Activated CD4-positive, alpha-beta T cell treated with anti-CD3 and anti-CD28 coated beads, Interleukin-2, amount 50 U/mL, for 24 hours (primary cell): ENCODE measurements around the gene EFCAB13.

Experiments used
- DNase-seq, 2 donors: peaks; one replicate each; pipeline ENCODE4 v3.0.0-alpha.2; 2020; ENCODE audit warnings: low read depth in 1 of 2, low spot score in 1 of 2

The EFCAB13 gene

DNA sequence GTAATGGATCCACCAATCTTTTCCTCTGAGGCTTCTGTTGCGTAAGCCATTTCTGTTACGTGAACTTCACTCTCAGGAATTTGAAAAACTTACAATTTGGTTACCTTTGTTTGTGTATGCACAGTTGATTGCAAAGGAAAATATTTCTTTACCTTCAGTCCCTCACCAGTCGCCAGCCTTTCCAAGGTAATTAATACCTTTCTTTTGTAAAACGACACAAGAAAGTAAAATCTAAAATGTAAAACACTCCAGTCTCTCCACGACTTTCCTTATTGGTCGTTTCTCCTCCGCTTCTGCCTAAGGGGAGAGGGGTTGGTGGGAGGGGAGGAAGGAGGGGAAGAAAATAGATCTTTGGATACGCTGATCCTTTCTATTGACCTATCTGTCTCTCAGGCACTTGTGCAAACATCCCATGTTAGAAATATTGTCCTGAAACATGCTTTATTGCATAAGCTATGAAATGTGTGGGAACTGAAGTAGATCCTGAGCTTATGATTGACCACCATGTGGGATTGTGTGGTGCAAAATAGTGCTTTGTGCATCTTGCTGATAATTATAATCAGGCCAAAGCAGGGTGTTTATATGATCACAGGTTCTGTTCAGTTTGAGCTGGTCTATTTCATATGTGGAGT is 32.4 kb upstream of the EFCAB13 start:
- DNase-seq = no peak

DNA sequence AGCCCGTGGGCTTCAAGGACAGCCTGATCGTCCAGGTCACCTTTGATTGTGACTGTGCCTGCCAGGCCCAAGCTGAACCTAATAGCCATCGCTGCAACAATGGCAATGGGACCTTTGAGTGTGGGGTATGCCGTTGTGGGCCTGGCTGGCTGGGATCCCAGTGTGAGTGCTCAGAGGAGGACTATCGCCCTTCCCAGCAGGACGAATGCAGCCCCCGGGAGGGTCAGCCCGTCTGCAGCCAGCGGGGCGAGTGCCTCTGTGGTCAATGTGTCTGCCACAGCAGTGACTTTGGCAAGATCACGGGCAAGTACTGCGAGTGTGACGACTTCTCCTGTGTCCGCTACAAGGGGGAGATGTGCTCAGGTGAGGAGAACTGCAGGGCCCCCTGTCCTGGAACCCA is 31.5 kb upstream of the EFCAB13 start:
- no peak for DNase-seq

DNA sequence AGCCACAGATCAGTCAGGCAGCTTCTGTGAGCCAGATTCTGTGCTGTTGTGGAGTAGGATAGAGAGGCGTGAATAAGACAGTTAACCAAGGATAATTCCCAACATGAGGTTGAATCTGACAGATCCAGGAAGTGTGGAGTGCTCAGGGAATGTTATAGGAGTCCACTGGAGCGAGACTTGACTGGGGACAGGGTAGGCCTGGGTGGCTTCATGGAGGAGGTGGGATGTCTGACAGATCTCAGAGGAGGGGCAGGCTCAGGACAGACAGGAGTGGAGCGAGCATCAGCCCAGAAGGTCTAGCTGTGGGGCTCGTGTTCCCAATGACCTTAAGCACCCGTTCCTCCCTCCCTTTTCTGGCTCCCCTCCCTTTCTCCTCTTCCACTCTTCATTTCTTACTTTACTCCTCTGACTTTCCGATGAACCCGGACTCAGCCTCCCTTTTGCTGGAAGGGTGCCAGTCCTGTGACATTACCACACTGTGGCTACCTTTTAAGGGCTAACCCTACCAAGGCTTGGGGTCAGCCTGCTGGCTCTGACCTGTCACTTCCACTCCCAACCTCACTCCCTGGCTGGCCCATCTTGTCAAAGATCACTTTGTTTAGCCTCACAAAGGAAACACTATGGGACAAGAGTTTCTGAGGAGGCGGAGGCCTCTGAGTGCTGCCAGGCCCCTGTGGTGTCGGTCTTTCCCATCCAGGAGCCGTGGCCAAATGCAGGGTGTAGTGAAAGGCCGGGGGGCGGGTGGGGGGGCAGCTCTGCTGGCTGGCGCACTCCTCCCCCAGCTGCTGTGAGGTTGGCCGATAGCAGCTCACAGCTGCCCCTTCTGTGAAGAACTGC is 28.5 kb upstream of the EFCAB13 start:
- DNase-seq = no peak

DNA sequence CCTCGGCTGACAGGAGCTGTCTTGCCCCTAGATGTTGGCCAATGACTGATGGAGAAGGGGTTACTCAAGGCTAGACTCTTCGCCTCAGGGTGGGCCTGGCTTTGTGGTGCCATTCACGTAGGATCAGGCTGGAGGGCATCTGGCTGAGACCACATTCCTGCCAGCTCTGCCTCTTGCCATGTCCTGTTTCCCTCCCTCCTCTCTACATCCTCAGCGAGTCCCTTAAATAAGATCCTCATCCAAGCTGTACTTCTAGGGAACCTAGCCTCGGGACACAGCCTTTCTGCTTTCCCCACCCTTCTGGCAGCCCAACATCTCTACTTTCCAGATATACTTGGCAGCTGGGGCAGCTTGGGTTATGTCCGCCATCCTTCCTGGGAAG is 27.9 kb upstream of the EFCAB13 start:
- DNase-seq = no peak

DNA sequence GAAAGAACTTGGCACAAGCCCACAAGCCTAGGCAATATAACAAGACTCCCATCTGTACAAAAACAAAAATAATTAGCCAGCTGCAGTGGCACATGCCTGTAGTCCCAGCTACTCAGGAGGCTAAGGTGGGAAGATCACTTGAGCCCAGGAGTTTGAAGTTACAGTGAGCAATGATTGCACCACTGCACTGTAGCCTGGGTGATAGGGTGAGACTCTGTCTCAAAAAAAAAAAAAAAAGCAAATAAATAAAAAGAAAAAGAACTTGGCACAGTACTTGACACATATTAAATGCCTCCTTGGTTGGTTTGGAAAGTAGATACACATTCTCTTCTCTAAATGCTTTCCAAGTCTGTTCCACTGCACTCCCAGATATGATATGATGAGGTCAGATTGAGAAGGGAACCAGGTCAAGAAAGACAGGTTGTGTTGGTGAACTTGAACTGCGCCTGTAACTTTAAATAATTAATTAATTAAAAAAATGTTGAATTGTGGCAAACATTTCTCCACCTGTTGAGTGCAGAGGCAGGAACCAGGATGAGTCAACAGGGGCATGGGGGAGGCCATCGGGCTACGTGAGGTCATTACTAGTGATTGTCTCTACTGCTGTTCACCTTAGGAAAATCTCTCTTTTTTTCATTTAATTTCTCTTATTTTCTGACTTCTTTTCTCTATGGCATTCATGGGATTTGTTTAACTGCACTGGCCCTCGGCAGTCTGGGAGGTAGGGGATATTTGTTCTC is 25.9 kb upstream of the EFCAB13 start:
- DNase-seq = no peak

DNA sequence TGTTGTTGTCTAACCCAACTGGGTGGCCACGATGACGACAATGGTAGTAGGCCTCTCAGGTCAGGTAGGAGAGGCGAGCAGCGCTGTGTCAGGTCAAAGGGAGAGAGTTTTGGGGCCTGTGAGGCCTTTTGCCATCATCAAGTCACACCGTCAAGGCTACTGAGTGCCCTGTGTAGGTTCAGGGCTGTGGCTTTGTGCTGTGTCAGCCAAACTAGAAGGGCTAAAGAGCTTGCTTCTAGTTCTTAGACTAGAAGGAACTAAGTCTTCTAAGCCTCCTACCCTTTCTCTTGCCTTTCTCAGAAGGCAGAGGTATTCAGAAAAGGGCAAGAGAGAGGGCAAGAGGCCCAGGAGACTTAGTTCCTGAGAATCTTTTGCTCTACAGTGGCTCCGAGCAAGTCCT is 25.0 kb upstream of the EFCAB13 start:
- no peak for DNase-seq

DNA sequence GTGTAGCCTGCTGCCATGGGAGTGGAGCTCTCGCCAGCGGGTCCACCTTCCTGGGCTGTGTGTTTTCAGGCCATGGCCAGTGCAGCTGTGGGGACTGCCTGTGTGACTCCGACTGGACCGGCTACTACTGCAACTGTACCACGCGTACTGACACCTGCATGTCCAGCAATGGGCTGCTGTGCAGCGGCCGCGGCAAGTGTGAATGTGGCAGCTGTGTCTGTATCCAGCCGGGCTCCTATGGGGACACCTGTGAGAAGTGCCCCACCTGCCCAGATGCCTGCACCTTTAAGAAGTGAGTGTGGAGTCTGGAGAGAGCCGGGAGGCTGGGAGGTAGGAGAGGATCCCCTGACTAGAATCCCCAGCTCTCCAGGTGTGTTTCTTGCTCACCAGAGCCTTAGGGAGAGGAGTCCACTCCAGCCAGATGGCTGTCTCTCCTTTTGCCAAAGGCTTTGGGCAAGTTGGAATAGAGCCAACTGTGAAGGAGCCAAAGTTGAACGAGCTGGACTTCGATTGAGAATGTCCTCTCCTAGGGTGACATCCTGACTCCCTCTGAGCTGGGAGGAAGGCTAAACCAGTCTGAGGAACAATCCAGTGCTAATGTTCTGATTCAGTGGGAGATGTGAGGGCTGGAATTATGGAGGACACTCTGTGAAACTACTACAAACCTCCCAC is 24.4 kb upstream of the EFCAB13 start:
- DNase-seq = no peak

DNA sequence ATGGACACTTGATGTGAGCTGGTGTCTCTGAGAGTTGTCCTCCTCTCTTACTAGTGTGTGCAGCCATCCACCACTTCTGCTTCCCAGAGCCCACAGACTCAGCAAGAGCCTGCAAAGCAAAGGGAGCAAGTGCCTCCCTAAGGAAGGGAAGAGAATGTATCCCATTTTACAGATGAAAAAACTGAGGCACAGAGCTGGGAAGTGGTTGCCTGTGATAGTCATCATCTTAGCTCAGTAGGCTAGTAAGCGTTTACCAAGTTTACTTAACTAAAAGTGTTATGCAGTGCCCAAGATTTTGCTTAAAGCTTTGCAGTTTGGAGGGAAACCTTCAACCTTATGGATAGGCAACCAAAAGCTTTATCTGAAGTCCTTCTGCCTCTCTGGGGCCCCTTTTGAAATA is 23.0 kb upstream of the EFCAB13 start:
- DNase-seq = no peak

DNA sequence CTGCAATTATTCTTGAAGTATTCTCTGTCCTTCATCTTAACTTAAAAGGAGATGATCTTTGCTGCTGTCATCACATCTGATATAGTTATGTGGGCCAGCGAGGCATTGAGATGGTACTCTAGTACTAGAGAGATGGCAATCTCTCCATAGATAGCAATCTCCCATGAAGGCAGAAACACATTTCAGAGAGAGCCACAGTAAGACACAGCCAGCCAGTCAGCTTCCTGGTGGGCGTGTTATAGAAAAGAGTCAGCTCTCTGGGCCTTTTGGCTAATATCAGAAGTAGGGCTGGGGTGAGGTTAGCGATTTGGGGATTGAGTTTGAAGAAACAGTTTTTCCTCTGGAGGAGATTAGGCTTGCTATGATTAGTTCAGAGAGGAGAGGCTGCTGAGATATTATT is 22.6 kb upstream of the EFCAB13 start:
- no peak for DNase-seq

DNA sequence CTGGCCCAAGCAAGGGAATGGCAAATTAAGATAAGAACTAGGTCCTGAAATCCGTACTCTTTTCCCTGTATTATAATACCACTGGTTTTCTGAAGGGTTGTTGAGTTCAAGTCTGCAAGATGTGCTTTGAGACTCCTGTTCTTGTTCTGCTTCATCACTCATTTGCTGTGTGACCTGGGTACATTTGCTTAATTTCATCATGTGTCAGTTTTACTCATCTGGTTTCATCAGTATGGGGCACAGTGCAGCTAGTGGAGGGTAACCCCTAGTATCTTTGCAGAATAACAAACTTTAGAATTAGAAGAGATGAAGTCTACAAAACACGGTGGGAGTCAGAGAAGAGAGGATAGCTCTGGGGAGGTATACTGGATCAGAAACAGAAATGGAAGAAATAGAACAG is 21.9 kb upstream of the EFCAB13 start:
- DNase-seq = no peak

DNA sequence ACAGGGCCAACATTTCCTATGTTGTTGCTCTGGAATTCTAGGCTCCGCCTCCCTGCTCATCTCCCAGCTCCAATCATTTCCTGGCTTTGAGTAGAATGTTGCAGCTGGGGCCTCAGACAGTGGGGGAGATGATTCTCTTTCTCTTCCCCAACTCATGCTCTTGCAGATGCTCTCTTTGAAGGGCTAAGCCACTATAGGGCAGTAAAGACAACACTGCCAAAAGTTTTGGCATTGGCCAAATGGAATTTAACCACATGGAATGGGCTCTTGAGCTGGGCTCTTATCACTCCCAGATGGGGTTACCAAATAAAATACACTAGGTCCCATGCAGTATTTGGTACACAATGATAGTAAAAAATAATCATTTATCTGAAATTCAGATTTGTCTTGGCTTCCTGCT is 19.6 kb upstream of the EFCAB13 start:
- no peak for DNase-seq

DNA sequence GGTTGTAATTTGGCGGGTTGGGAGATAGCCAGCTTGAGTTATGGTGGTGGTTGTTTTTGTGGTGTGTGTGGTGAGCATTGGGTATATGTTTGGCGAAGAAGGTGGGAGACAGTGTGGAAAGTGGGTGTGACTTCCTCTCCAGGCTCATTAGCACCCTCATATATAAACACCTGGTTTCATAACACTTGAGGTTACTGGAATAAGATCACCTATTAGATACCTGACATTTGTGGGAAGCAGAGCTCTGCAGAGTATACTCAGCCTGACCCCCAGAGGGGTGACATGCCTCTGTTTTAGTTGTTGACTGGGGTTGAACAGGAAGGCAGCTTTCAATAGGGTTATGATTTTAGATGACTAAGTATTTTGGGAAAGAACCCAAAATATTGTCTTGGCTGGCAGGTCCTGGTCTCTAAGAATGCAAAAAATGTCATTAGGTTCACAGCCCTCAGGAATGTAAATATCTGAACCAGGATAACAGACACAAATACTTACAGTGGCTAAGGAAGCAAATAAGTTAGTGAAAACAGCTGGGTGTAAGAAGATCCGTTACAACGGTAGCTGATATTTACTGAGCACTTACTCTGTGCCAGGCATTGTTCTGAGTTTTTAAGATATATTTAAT is 18.3 kb upstream of the EFCAB13 start:
- no peak for DNase-seq

DNA sequence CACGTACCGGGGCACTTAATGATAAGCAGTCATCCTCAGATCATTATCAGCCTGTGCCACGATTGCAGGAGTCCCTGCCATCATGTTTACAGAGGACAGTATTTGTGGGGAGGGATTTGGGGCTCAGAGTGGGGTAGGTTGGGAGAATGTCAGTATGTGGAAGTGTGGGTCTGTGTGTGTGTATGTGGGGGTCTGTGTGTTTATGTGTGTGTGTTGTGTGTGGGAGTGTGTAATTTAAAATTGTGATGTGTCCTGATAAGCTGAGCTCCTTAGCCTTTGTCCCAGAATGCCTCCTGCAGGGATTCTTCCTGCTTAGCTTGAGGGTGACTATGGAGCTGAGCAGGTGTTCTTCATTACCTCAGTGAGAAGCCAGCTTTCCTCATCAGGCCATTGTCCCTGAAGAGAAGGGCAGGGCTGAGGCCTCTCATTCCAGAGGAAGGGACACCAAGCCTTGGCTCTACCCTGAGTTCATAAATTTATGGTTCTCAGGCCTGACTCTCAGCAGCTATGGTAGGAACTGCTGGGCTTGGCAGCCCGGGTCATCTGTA is 13.5 kb upstream of the EFCAB13 start:
- DNase-seq = no peak

DNA sequence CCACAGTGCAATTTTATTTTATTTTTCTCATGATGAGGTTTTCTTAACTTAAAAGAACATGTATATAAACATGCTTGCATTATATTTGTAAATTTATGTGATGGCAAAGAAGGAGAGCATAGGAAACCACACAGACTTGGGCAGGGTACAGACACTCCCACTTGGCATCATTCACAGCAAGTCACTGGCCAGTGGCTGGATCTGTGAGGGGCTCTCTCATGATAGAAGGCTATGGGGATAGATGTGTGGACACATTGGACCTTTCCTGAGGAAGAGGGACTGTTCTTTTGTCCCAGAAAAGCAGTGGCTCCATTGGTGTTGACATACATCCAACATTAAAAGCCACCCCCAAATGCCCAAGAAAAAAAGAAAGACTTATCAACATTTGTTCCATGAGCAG is 12.3 kb upstream of the EFCAB13 start:
- DNase-seq = no peak

DNA sequence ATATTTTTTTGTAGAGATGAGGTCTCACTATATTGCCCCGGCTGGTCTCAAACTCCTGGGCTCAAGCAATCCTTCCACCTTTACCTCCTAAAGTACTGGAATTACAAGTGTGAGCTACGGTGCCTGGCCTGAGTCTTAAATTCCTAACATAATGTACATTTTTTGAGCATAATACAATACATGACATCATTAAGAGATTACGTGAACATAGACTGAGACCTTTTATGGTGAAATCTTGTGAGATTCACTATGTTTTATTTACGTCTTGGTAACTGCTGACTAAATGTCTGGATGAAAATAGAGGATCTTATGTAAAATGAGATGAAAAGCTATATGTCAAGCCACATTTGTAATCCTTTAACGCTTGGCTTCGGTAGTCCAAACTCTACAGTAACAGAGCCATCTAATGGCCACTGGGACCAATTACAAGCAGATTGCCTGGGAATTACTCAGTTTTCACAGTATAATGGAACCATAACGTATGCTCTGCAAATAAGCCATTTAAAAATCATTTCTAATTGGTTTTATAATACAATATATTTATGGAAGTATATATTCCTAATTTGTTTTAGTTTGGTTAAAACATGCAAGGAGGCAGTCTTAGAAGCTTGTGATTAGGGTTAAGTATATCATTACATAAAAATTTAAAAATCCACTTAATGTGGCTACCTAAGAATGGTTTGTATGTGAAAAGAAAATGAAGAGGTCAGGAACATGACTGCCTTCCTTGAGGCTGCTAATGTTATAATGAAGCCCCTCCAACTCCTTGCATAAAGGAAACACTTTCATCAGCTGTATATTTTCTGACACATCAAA is 8.1 kb upstream of the EFCAB13 start:
- peak in 1 of 2 donors; percentile 43 for DNase-seq

DNA sequence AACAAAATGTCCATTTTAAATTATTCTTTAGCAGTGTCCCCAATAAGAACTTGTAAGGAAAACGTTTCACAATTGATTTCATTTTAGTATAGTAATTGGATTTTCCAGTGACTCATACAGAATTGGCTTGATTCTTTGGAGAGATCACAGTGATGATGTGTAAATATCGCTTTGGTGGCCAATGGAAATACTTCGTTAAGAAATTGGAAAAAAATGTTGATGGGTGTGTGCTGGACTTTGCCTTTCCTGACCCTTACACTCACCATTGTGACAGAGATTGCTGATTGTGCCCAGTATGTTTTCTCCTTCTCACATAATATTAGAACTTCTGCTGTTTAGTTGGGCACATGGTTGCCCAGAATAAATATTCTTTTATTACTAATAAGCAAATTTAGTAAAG is 7.4 kb upstream of the EFCAB13 start:
- DNase-seq = no peak

DNA sequence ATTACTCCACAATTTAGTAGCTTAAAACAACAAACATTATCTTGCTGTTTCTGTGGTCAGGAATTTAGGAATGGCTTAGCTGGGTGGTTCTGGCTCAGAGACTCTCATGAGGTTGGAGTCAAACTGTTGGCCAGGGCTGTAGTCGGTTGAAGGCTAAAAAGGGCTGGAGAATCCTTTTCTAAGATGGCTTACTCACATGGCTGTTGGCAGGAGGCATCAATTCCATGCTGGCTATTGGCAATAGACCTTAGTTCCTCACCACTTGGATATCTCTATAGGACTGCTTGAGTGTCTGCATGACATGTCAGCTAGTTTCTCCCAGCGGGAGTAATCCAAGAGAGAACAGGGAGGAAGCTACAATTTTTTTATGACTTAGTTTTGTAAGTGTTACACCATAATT is 6.6 kb upstream of the EFCAB13 start:
- no peak for DNase-seq

DNA sequence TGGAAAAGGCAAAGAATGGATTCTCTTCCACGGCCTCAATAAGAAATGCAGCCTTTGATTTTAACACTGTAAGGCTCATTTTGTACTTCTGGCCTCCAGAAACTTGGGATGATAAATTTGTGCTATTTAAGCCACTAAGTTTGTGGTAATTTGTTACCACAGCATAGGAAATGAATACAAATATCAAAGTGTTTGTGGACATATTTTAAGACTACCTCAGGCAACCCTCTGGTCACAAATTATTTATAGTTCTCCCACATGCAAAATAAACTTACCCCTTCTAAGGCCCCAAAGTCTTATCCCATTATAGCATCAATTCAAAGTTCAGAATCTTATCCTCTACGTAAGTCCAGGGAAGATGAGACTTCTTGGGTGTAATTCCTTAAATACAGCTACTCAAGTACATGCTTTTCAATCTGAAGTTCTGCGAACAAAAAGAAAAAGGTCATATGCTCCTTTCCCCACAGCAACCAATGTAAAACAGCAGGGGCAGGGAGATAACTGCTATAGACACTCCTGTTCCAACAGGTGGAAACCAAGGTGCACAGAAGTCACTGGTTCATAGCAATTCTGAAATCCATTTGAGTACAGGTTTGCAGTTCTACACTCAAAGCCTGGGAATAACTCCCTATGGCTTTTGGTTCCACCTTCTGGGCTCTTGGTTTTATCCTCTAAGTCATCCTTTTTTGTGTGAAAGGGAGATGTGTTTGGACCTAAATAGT is 5.4 kb upstream of the EFCAB13 start:
- no peak for DNase-seq

DNA sequence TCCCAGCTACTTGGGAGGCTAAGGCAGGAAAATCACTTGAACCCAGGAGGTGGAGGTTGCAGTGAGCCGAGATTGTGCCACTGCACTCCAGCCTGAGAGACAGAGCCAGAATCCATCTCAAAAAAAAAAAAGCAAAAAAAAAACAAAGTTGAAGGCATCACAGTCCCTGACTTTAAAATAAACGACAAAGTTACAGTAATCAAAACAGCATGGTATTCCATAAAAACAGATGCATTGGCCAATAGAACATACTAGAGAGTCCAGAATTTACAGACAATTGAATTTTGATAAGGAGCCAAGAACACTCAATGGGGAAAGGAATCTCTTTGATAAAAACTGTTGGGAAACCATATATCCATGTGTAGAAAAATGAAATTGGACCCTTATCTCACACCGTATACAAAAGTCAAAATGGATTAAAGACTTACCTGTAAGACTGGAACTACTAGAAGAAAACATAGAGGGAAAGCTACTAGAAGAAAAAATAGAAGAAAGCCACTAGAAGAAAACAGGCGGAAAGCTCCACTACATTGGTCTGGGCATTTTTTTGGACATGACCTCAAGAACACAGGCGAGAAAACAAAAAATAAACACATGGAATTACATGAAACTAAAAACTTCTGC is 2.8 kb upstream of the EFCAB13 start:
- no peak for DNase-seq
